HEK293T (cell line): ENCODE measurements around the gene RGS3.

Experiments
- HDGF ChIP-seq: fragments of 450-650 bp; IDR thresholded peaks from 2 replicates; pipeline ENCODE4 v1.6.1; 2017; ENCODE audit warnings: antibody characterized with exemption, borderline replicate concordance
- LEF1 ChIP-seq: fragments of 450-650 bp; IDR thresholded peaks from 2 replicates; pipeline ENCODE4 v1.6.1; 2017; ENCODE audit warnings: mild to moderate bottlenecking, borderline replicate concordance

- TF ChIP-seq LEF1 (no peak), HDGF (no peak)
These were observed 43.7 kb downstream of the RGS3 start for GRCh38 chr9:113507256-113507655.
